MM.1S (cell line): ENCODE measurements around the gene PEX14.

Source experiments
- DNase-seq: peaks from one replicate; pipeline ENCODE4 v3.0.0-alpha.2; 2015
- H2AFZ ChIP-seq: fragments of 300-600 bp; sonication (generic); 2 replicates; pipeline ENCODE4 v1.6.0; 2016; ENCODE audit warnings: antibody characterized with exemption, low read length
- H3F3A ChIP-seq: fragments of 300-600 bp; sonication (generic); 2 replicates; pipeline ENCODE4 v1.6.1; 2016; ENCODE audit warnings: mild to moderate bottlenecking, antibody characterized with exemption, low read length, moderate library complexity, mixed read lengths; ENCODE audit not compliant: insufficient read depth
- H3K27ac ChIP-seq: fragments of 300-600 bp; sonication (generic); 2 replicates; pipeline ENCODE4 v1.5.1; 2016; ENCODE audit warnings: mild to moderate bottlenecking, low read length
- H3K27me3 ChIP-seq: fragments of 300-600 bp; sonication (generic); replicated peaks from 2 replicates; pipeline ENCODE4 v1.6.0; 2016; ENCODE audit warnings: low read length; ENCODE audit not compliant: insufficient read depth
- H3K36me3 ChIP-seq: fragments of 300-600 bp; sonication (generic); replicated peaks from 2 replicates; pipeline ENCODE4 v1.6.1; 2016; ENCODE audit warnings: mild to moderate bottlenecking, low read length, mixed read lengths; ENCODE audit not compliant: insufficient read depth
- H3K4me1 ChIP-seq: fragments of 300-600 bp; sonication (generic); 2 replicates; pipeline ENCODE4 v1.6.1; 2016; ENCODE audit warnings: low read length, mixed read lengths
- H3K4me2 ChIP-seq: fragments of 300-600 bp; sonication (generic); 2 replicates; pipeline ENCODE4 v1.6.0; 2016; ENCODE audit warnings: low read depth, low read length
- H3K4me3 ChIP-seq: fragments of 300-600 bp; sonication (generic); 2 replicates; pipeline ENCODE4 v1.5.1; 2016; ENCODE audit warnings: low read length, mixed read lengths
- H3K79me2 ChIP-seq: fragments of 300-600 bp; sonication (generic); 2 replicates; pipeline ENCODE4 v1.6.1; 2016; ENCODE audit warnings: mixed run types, low read length, mixed read lengths
- H3K9ac ChIP-seq: fragments of 300-600 bp; sonication (generic); 2 replicates; pipeline ENCODE4 v1.6.1; 2016; ENCODE audit warnings: low read length, mixed read lengths
- H3K9me2 ChIP-seq: fragments of 300-600 bp; sonication (generic); replicated peaks from 2 replicates; pipeline ENCODE4 v1.6.1; 2016; ENCODE audit warnings: mild to moderate bottlenecking, low read length, mixed read lengths; ENCODE audit not compliant: insufficient read depth
- H3K9me3 ChIP-seq: fragments of 300-600 bp; sonication (generic); replicated peaks from 2 replicates; pipeline ENCODE4 v1.6.1; 2016; ENCODE audit warnings: mild to moderate bottlenecking, low read length, mixed read lengths; ENCODE audit not compliant: insufficient read depth
- H4K20me1 ChIP-seq: fragments of 300-600 bp; sonication (generic); 2 replicates; pipeline ENCODE4 v1.6.1; 2016; ENCODE audit warnings: mild to moderate bottlenecking, low read length, moderate library complexity, mixed read lengths; ENCODE audit not compliant: insufficient read depth
- EZH2 ChIP-seq: fragments of 300-600 bp; sonication (generic); optimal IDR thresholded peaks from 2 replicates; pipeline ENCODE3; 2017; ENCODE audit warnings: low read depth, mild to moderate bottlenecking, antibody characterized with exemption, low read length, mixed read lengths
- EZH2phosphoT487 ChIP-seq: fragments of 300-600 bp; sonication (generic); IDR thresholded peaks from 2 replicates; pipeline ENCODE4 v1.6.1; 2018; ENCODE audit warnings: antibody characterized with exemption, low read length
- TF ChIP-seq, protein P1 (sequence below): fragments of 300-600 bp; sonication (generic); IDR thresholded peaks from 2 replicates; pipeline ENCODE4 v1.5.1; 2016; ENCODE audit warnings: antibody characterized with exemption, low read length, mixed read lengths

The PEX14 gene

DNA sequence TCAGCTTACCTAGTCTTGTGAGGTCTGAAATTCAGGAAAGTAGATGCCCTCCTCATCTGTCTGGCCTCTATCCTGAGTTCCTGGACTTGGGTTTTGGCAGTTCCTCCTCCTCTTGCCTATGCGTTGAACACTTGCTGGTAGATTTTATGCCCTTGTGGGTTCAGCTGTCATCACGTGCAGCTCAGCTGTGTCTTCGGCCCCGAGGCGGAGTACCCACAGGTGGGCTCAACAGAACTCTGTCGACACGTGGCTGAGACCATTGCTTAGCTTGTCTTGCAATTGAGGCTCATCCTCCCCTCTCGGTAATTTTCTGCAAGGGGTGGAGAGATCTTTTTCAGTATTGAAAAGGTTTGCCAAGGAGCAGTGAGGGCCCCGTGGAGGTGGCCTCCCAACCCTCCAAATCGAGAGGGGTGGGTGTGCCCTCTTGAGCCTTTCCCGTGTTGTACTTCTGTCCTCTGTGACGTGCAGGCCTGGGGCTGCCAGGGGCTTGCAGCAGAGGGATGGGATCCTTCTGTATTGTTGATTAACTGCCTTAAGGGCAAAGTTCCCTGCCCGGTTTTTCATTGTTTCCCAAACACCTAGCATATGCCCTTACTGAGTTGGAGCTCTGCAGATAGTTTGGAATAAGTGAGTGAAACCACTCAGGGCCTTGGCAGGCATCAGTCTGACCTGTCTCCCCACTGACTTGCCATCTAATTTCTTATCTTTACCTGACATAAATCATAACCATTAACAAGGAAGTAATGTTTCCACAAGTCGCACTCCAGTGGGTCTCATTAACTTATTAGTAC lies 41.6 kb upstream of the PEX14 start:
- Histone ChIP-seq H3K4me3 (no peak overlapping the region), H3K9me2 (no peaks in the 10 kb centered on the region), H3K4me1 (peaks cover 7% of the 10 kb centered on the region; the same call in 1 of the 2 replicates), H4K20me1 (no peaks in the 10 kb centered on the region), H3K4me2 (no peak overlapping the region), H3K9me3 (no peaks in the 10 kb centered on the region), H2AFZ (no peak overlapping the region), H3K27ac (no peak overlapping the region), H3K27me3 (no peaks in the 10 kb centered on the region), H3K79me2 (peaks cover 7% of the 10 kb centered on the region; the same call in 1 of the 2 replicates), H3K36me3 (no peaks in the 10 kb centered on the region), H3F3A (no peaks in the 10 kb centered on the region), H3K9ac (no peak overlapping the region)
- TF ChIP-seq EZH2 (no peak), EZH2phosphoT487 (no peak)
- TF ChIP-seq, protein P1, sequence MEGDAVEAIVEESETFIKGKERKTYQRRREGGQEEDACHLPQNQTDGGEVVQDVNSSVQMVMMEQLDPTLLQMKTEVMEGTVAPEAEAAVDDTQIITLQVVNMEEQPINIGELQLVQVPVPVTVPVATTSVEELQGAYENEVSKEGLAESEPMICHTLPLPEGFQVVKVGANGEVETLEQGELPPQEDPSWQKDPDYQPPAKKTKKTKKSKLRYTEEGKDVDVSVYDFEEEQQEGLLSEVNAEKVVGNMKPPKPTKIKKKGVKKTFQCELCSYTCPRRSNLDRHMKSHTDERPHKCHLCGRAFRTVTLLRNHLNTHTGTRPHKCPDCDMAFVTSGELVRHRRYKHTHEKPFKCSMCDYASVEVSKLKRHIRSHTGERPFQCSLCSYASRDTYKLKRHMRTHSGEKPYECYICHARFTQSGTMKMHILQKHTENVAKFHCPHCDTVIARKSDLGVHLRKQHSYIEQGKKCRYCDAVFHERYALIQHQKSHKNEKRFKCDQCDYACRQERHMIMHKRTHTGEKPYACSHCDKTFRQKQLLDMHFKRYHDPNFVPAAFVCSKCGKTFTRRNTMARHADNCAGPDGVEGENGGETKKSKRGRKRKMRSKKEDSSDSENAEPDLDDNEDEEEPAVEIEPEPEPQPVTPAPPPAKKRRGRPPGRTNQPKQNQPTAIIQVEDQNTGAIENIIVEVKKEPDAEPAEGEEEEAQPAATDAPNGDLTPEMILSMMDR, result no peak
- no peak for DNase-seq

- Histone ChIP-seq H3K4me2 (no peak overlapping the region), H3K4me1 (peaks cover 7% of the 10 kb centered on the region; the same call in 1 of the 2 replicates), H3K27me3 (no peaks in the 10 kb centered on the region), H3F3A (no peaks in the 10 kb centered on the region), H4K20me1 (no peaks in the 10 kb centered on the region), H3K9ac (no peak overlapping the region), H2AFZ (no peak overlapping the region), H3K4me3 (no peak overlapping the region), H3K36me3 (no peaks in the 10 kb centered on the region), H3K79me2 (peaks cover 7% of the 10 kb centered on the region; the same call in 1 of the 2 replicates), H3K9me3 (no peaks in the 10 kb centered on the region), H3K27ac (no peak overlapping the region), H3K9me2 (no peaks in the 10 kb centered on the region)
- TF ChIP-seq EZH2 (no peak), EZH2phosphoT487 (no peak)
- TF ChIP-seq, protein P1, result no peak
- no peak for DNase-seq
These were observed 41.0 kb upstream of the PEX14 start for GRCh38 chr1:10433790-10434189.

GRCh38 chr1:10434590-10434989 lies 40.2 kb upstream of the PEX14 start:
- Histone ChIP-seq H3K79me2 (peaks cover 7% of the 10 kb centered on the region; the same call in 1 of the 2 replicates), H3K27me3 (no peaks in the 10 kb centered on the region), H3F3A (no peaks in the 10 kb centered on the region), H3K9ac (no peak overlapping the region), H3K27ac (no peak overlapping the region), H3K4me2 (no peak overlapping the region), H4K20me1 (no peaks in the 10 kb centered on the region), H3K4me3 (no peak overlapping the region), H3K4me1 (peaks cover 4% of the 10 kb centered on the region; the same call in 1 of the 2 replicates), H3K36me3 (no peaks in the 10 kb centered on the region), H3K9me3 (no peaks in the 10 kb centered on the region), H2AFZ (no peak overlapping the region), H3K9me2 (no peaks in the 10 kb centered on the region)
- TF ChIP-seq EZH2 (no peak), EZH2phosphoT487 (no peak)
- TF ChIP-seq, protein P1, result no peak
- DNase-seq, result no peak
